ENCODE results near the gene CHSY3.

Gene CHSY3

GRCh38 chr5:130037905-130038304 is 133.6 kb downstream of the CHSY3 start:
- DNase-seq (ENCODE audit: low read depth, low spot score) = no peak
- Histone ChIP-seq H3K9me3 (ENCODE audit: insufficient read depth, low read length) (no peaks in the 10 kb centered on the region), H3K9ac (ENCODE audit: insufficient read length, low read depth) (no peak overlapping the region), H3K4me1 (ENCODE audit: insufficient read depth, insufficient read length) (no peaks in the 10 kb centered on the region), H3K27me3 (ENCODE audit: insufficient read depth, insufficient read length) (no peaks in the 10 kb centered on the region), H3K4me3 (ENCODE audit: insufficient read length, low read depth) (no peak overlapping the region), H3K36me3 (ENCODE audit: insufficient read depth, insufficient read length, low read length) (no peaks in the 10 kb centered on the region)
- no peak for TF ChIP-seq ZNF274 (IDR thresholded peaks at IDR 0.05; ENCODE audit: low read depth, low read length)
- TF ChIP-seq SUZ12 (IDR thresholded peaks at IDR 0.05; ENCODE audit: extremely low read depth, insufficient read depth, insufficient read length) = no peak
- TF ChIP-seq YY1 (IDR thresholded peaks at IDR 0.05; ENCODE audit: insufficient read depth, insufficient read length) = no peak

- TF ChIP-seq YY1 (IDR thresholded peaks at IDR 0.05; ENCODE audit: insufficient read depth, insufficient read length) (no peak), SUZ12 (IDR thresholded peaks at IDR 0.05; ENCODE audit: extremely low read depth, insufficient read depth, insufficient read length) (no peak), ZNF274 (IDR thresholded peaks at IDR 0.05; ENCODE audit: low read depth, low read length) (no peak)
- Histone ChIP-seq H3K9me3 (ENCODE audit: insufficient read depth, low read length) (no peaks in the 10 kb centered on the region), H3K27me3 (ENCODE audit: insufficient read depth, insufficient read length) (no peaks in the 10 kb centered on the region), H3K36me3 (ENCODE audit: insufficient read depth, insufficient read length, low read length) (no peaks in the 10 kb centered on the region), H3K9ac (ENCODE audit: insufficient read length, low read depth) (no peak overlapping the region), H3K4me3 (ENCODE audit: insufficient read length, low read depth) (no peak overlapping the region), H3K4me1 (ENCODE audit: insufficient read depth, insufficient read length) (no peaks in the 10 kb centered on the region)
- DNase-seq (ENCODE audit: low read depth, low spot score) = no peak
Measured at GRCh38 chr5:130043834-130044233, 139.6 kb downstream of the CHSY3 start.

GRCh38 chr5:130045334-130045733 is 141.1 kb downstream of the CHSY3 start:
- DNase-seq (ENCODE audit: low read depth, low spot score) = no peak
- Histone ChIP-seq H3K4me1 (ENCODE audit: insufficient read depth, insufficient read length) (no peaks in the 10 kb centered on the region), H3K9ac (ENCODE audit: insufficient read length, low read depth) (no peak overlapping the region), H3K36me3 (ENCODE audit: insufficient read depth, insufficient read length, low read length) (no peaks in the 10 kb centered on the region), H3K9me3 (ENCODE audit: insufficient read depth, low read length) (no peaks in the 10 kb centered on the region), H3K27me3 (ENCODE audit: insufficient read depth, insufficient read length) (no peaks in the 10 kb centered on the region), H3K4me3 (ENCODE audit: insufficient read length, low read depth) (no peak overlapping the region)
- TF ChIP-seq ZNF274 (IDR thresholded peaks at IDR 0.05; ENCODE audit: low read depth, low read length) (no peak), YY1 (IDR thresholded peaks at IDR 0.05; ENCODE audit: insufficient read depth, insufficient read length) (no peak), SUZ12 (IDR thresholded peaks at IDR 0.05; ENCODE audit: extremely low read depth, insufficient read depth, insufficient read length) (no peak)

- Histone ChIP-seq H3K4me3 (ENCODE audit: insufficient read length, low read depth) (no peak overlapping the region), H3K36me3 (ENCODE audit: insufficient read depth, insufficient read length, low read length) (no peaks in the 10 kb centered on the region), H3K9ac (ENCODE audit: insufficient read length, low read depth) (no peak overlapping the region), H3K27me3 (ENCODE audit: insufficient read depth, insufficient read length) (no peaks in the 10 kb centered on the region), H3K9me3 (ENCODE audit: insufficient read depth, low read length) (no peaks in the 10 kb centered on the region), H3K4me1 (ENCODE audit: insufficient read depth, insufficient read length) (no peaks in the 10 kb centered on the region)
- no peak for DNase-seq (ENCODE audit: low read depth, low spot score)
- TF ChIP-seq ZNF274 (IDR thresholded peaks at IDR 0.05; ENCODE audit: low read depth, low read length) (no peak), YY1 (IDR thresholded peaks at IDR 0.05; ENCODE audit: insufficient read depth, insufficient read length) (no peak), SUZ12 (IDR thresholded peaks at IDR 0.05; ENCODE audit: extremely low read depth, insufficient read depth, insufficient read length) (no peak)
Measured at GRCh38 chr5:130050585-130050984, 146.3 kb downstream of the CHSY3 start.

- no peaks in the 10 kb centered on the region for H3K36me3 ChIP-seq (ENCODE audit: insufficient read depth, insufficient read length, low read length)
- no peaks in the 10 kb centered on the region for H3K27me3 ChIP-seq (ENCODE audit: insufficient read depth, insufficient read length)
- no peaks in the 10 kb centered on the region for H3K9me3 ChIP-seq (ENCODE audit: insufficient read depth, low read length)
- no peak overlapping the region for H3K4me3 ChIP-seq (ENCODE audit: insufficient read length, low read depth)
- H3K4me1 ChIP-seq (ENCODE audit: insufficient read depth, insufficient read length) = no peaks in the 10 kb centered on the region
- DNase-seq (ENCODE audit: low read depth, low spot score) = no peak
- no peak overlapping the region for H3K9ac ChIP-seq (ENCODE audit: insufficient read length, low read depth)
- no peak for TF ChIP-seq ZNF274 (IDR thresholded peaks at IDR 0.05; ENCODE audit: low read depth, low read length)
- TF ChIP-seq SUZ12 (IDR thresholded peaks at IDR 0.05; ENCODE audit: extremely low read depth, insufficient read depth, insufficient read length) = no peak
- TF ChIP-seq YY1 (IDR thresholded peaks at IDR 0.05; ENCODE audit: insufficient read depth, insufficient read length) = no peak
Measured at GRCh38 chr5:130052752-130053151, 148.5 kb downstream of the CHSY3 start.

- Histone ChIP-seq H3K36me3 (ENCODE audit: insufficient read depth, insufficient read length, low read length) (no peaks in the 10 kb centered on the region), H3K27me3 (ENCODE audit: insufficient read depth, insufficient read length) (no peaks in the 10 kb centered on the region), H3K4me1 (ENCODE audit: insufficient read depth, insufficient read length) (no peaks in the 10 kb centered on the region), H3K9me3 (ENCODE audit: insufficient read depth, low read length) (no peaks in the 10 kb centered on the region), H3K4me3 (ENCODE audit: insufficient read length, low read depth) (no peak overlapping the region), H3K9ac (ENCODE audit: insufficient read length, low read depth) (no peak overlapping the region)
- no peak for DNase-seq (ENCODE audit: low read depth, low spot score)
- TF ChIP-seq ZNF274 (IDR thresholded peaks at IDR 0.05; ENCODE audit: low read depth, low read length) (no peak), YY1 (IDR thresholded peaks at IDR 0.05; ENCODE audit: insufficient read depth, insufficient read length) (no peak), SUZ12 (IDR thresholded peaks at IDR 0.05; ENCODE audit: extremely low read depth, insufficient read depth, insufficient read length) (no peak)
Measured at GRCh38 chr5:130055572-130055971, 151.3 kb downstream of the CHSY3 start.

GRCh38 chr5:130061746-130062145 is 157.5 kb downstream of the CHSY3 start:
- DNase-seq (ENCODE audit: low read depth, low spot score) = no peak
- Histone ChIP-seq H3K4me1 (ENCODE audit: insufficient read depth, insufficient read length) (no peaks in the 10 kb centered on the region), H3K9ac (ENCODE audit: insufficient read length, low read depth) (no peak overlapping the region), H3K4me3 (ENCODE audit: insufficient read length, low read depth) (no peak overlapping the region), H3K9me3 (ENCODE audit: insufficient read depth, low read length) (no peaks in the 10 kb centered on the region), H3K36me3 (ENCODE audit: insufficient read depth, insufficient read length, low read length) (no peaks in the 10 kb centered on the region), H3K27me3 (ENCODE audit: insufficient read depth, insufficient read length) (no peaks in the 10 kb centered on the region)
- TF ChIP-seq SUZ12 (IDR thresholded peaks at IDR 0.05; ENCODE audit: extremely low read depth, insufficient read depth, insufficient read length) (no peak), ZNF274 (IDR thresholded peaks at IDR 0.05; ENCODE audit: low read depth, low read length) (no peak), YY1 (IDR thresholded peaks at IDR 0.05; ENCODE audit: insufficient read depth, insufficient read length) (no peak)

Measured in NT2/D1 (cell line).